Cardiac muscle cell (in vitro differentiated cells and primary cell): Measurements from ENCODE around the gene TIMM50. TPM values are rescaled to one million over a fixed set of nuclear protein-coding genes. Genes with fewer than 3 reads are reported as not detected.

Source experiments
- DNase-seq, 2 donors: peaks; one replicate each; pipeline versions ENCODE4 v3.0.0 to v3.0.0-alpha.2; 2010 to 2017; ENCODE audit warnings: low read depth in 1 of 2, low spot score in 1 of 2
- H3K27ac ChIP-seq: fragments of 200-600 bp; sonication (generic); 2 replicates; pipeline ENCODE4 v1.5.1; 2016
- H3K27me3 ChIP-seq: fragments of 200-600 bp; sonication (generic); 2 replicates; pipeline ENCODE4 v1.6.0; 2016; ENCODE audit warnings: control low read depth
- H3K36me3 ChIP-seq: fragments of 200-600 bp; sonication (generic); 2 replicates; pipeline ENCODE4 v1.5.1; 2016; ENCODE audit warnings: control low read depth
- H3K4me1 ChIP-seq: fragments of 200-600 bp; sonication (generic); 2 replicates; pipeline ENCODE4 v1.8.1; 2017; ENCODE audit warnings: low read depth, mild to moderate bottlenecking, mixed run types
- H3K4me3 ChIP-seq: fragments of 200-600 bp; sonication (generic); 2 replicates; pipeline ENCODE4 v1.5.1; 2016; ENCODE audit warnings: mild to moderate bottlenecking
- H3K9me3 ChIP-seq: fragments of 200-600 bp; sonication (generic); 2 replicates; pipeline ENCODE4 v1.5.1; 2017; ENCODE audit warnings: low read depth, mild to moderate bottlenecking, control low read depth
- polyA plus RNA-seq: library from polyadenylated mRNA; unstranded; fragments of >200 nt; fragmentation: Nextera tagmentation; extraction: Ambion mirVana; gene quantifications from 2 replicates; pipeline ENCODE4 v1.2.1, GENCODE V29; 2016
- total RNA-seq: library from RNA; depleted of rRNA; stranded (reverse); fragments of >200 nt; gene quantifications from 2 replicates; pipeline ENCODE4 v1.2.3, GENCODE V29; 2016
- TF ChIP-seq, protein P1 (sequence below): IDR thresholded peaks from 2 replicates; pipeline ENCODE4 v1.5.1; 2012; ENCODE audit warnings: low read depth, mild to moderate bottlenecking, low read length

TIMM50 gene
- total and polyA plus RNA-seq, 2 experiments from 2014 or later = 80.4 to 93.3 TPM

- no peak overlapping the region for H3K27ac ChIP-seq
- TF ChIP-seq, protein P1, sequence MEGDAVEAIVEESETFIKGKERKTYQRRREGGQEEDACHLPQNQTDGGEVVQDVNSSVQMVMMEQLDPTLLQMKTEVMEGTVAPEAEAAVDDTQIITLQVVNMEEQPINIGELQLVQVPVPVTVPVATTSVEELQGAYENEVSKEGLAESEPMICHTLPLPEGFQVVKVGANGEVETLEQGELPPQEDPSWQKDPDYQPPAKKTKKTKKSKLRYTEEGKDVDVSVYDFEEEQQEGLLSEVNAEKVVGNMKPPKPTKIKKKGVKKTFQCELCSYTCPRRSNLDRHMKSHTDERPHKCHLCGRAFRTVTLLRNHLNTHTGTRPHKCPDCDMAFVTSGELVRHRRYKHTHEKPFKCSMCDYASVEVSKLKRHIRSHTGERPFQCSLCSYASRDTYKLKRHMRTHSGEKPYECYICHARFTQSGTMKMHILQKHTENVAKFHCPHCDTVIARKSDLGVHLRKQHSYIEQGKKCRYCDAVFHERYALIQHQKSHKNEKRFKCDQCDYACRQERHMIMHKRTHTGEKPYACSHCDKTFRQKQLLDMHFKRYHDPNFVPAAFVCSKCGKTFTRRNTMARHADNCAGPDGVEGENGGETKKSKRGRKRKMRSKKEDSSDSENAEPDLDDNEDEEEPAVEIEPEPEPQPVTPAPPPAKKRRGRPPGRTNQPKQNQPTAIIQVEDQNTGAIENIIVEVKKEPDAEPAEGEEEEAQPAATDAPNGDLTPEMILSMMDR = no peak
- H3K27me3 ChIP-seq = peaks cover 15% of the 10 kb centered on the region
- no peaks in the 10 kb centered on the region for H3K36me3 ChIP-seq
- no peak for DNase-seq
- H3K9me3 ChIP-seq = no peaks in the 10 kb centered on the region
- no peak overlapping the region for H3K4me3 ChIP-seq
- no peaks in the 10 kb centered on the region for H3K4me1 ChIP-seq
Observed at GRCh38 chr19:39506598-39506943, 25.9 kb downstream of the TIMM50 start.

DNA sequence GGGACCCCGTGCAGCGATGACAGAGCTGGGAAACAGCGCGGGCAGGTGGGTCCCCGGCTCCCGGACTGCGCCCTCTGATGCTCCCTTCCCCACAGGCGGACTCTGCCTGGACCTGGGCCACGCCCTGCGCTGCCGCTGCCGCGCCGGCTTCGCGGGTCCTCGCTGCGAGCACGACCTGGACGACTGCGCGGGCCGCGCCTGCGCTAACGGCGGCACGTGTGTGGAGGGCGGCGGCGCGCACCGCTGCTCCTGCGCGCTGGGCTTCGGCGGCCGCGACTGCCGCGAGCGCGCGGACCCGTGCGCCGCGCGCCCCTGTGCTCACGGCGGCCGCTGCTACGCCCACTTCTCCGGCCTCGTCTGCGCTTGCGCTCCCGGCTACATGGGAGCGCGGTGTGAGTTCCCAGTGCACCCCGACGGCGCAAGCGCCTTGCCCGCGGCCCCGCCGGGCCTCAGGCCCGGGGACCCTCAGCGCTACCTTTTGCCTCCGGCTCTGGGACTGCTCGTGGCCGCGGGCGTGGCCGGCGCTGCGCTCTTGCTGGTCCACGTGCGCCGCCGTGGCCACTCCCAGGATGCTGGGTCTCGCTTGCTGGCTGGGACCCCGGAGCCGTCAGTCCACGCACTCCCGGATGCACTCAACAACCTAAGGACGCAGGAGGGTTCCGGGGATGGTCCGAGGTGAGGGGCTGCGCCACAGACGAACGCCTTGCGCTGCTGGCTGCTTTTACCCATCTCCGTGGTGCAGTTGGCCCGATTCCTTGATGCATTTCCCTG is 26.5 kb downstream of the TIMM50 start:
- Histone ChIP-seq H3K4me1 (no peaks in the 10 kb centered on the region), H3K27me3 (peaks cover 15% of the 10 kb centered on the region), H3K36me3 (no peaks in the 10 kb centered on the region), H3K4me3 (peak overlapping the region; percentile 47), H3K9me3 (no peaks in the 10 kb centered on the region), H3K27ac (no peak overlapping the region)
- peak; percentile 79 to 88 for DNase-seq
- TF ChIP-seq, protein P1 = no peak

GRCh38 chr19:39507715-39508364 is 27.2 kb downstream of the TIMM50 start:
- no peaks in the 10 kb centered on the region for H3K36me3 ChIP-seq
- H3K4me1 ChIP-seq = no peaks in the 10 kb centered on the region
- peak overlapping the region; percentile 47 for H3K4me3 ChIP-seq
- no peaks in the 10 kb centered on the region for H3K9me3 ChIP-seq
- peaks cover 15% of the 10 kb centered on the region for H3K27me3 ChIP-seq
- DNase-seq = no peak
- TF ChIP-seq, protein P1 = no peak
- H3K27ac ChIP-seq = no peak overlapping the region

DNA sequence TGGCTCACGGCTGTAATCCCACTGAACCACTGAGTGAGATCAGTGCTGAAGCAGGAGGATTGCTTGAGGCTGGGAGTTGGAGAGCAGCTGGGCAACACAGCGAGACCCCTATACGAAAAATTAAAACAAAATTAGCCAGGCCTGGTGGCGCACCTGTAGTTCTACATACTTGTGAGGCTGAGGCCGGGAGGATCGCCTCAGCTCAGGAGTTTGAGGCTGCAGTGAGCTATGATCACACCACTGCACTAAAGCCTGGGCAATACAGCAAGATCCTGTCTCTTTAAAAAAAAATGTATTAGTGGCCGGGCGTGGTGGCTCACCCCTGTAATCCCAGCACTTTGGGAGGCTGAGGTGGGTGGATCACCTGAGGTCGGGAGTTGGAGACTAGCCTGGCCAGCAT is 28.0 kb downstream of the TIMM50 start:
- no peak overlapping the region for H3K27ac ChIP-seq
- no peak overlapping the region for H3K4me3 ChIP-seq
- H3K4me1 ChIP-seq = no peaks in the 10 kb centered on the region
- TF ChIP-seq, protein P1 = no peak
- H3K27me3 ChIP-seq = peaks cover 15% of the 10 kb centered on the region
- DNase-seq = no peak
- H3K36me3 ChIP-seq = no peaks in the 10 kb centered on the region
- no peaks in the 10 kb centered on the region for H3K9me3 ChIP-seq

DNA sequence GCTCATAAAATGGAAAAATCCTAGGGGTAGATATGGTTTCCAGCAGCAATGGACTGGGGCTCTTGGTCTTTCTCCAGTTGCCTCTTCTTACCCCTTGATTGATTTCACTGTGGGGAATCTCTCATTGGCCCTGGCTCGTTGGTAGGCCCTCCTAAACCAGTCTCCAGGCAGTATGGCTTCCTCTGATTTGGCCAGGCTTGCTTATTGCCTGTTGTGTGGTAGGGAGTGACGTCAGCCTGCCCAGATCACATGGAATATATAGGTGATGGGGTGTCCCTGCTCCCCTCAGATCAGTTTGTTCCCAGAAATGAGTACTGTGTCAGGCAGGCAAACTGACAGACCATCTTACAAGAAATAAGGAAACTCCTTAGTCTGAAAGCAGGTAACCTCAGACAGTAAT is 28.6 kb downstream of the TIMM50 start:
- H3K27ac ChIP-seq = no peak overlapping the region
- no peak for DNase-seq
- H3K4me3 ChIP-seq = no peak overlapping the region
- peaks cover 18% of the 10 kb centered on the region for H3K27me3 ChIP-seq
- no peaks in the 10 kb centered on the region for H3K9me3 ChIP-seq
- TF ChIP-seq, protein P1 = no peak
- no peaks in the 10 kb centered on the region for H3K4me1 ChIP-seq
- no peaks in the 10 kb centered on the region for H3K36me3 ChIP-seq
